DND-41 (cell line): Measurements from ENCODE around the gene ALG3.

Experiments
- CTCF ChIP-seq: IDR thresholded peaks from 2 replicates; pipeline ENCODE4 v1.5.1; 2012; ENCODE audit warnings: borderline replicate concordance, low read length, moderate library complexity, mild to moderate bottlenecking; ENCODE audit not compliant: poor library complexity, severe bottlenecking; ENCODE audit errors: extremely low read depth
- EZH2 ChIP-seq: IDR thresholded peaks from 3 replicates; pipeline ENCODE4 v1.6.1; 2012; ENCODE audit warnings: borderline replicate concordance, low read depth, mild to moderate bottlenecking, moderate library complexity, low read length, inconsistent platforms; ENCODE audit not compliant: severe bottlenecking

- TF ChIP-seq CTCF (no peak), EZH2 (no peak)
Measured at GRCh38 chr3:184236636-184237035, 12.1 kb downstream of the ALG3 start.
